Ectodermal cell (in vitro differentiated cells): ENCODE data around the gene PNPLA5.
"Not testable (repeated sequence)": the region's sequence is repeated elsewhere in the genome, so short reads cannot be mapped to it uniquely, and the experiment has no call there.

ENCODE experiments used
- H3K27ac ChIP-seq: 2 replicates; pipeline ENCODE4 v1.7.0; 2013; ENCODE audit warnings: mild to moderate bottlenecking, low read depth, low read length; ENCODE audit not compliant: insufficient read depth, poor library complexity, severe bottlenecking
- H3K27me3 ChIP-seq: 2 replicates; pipeline ENCODE4 v1.7.0; 2013; ENCODE audit warnings: mild to moderate bottlenecking, low read length; ENCODE audit not compliant: insufficient read depth, control insufficient read depth, poor library complexity, severe bottlenecking
- H3K36me3 ChIP-seq: one replicate; pipeline ENCODE4 v1.7.0; 2013; ENCODE audit warnings: low read length; ENCODE audit not compliant: control insufficient read depth, insufficient read depth
- H3K4me1 ChIP-seq: one replicate; pipeline ENCODE4 v1.7.0; 2013; ENCODE audit warnings: low read length; ENCODE audit not compliant: control insufficient read depth, insufficient read depth
- H3K4me3 ChIP-seq: 2 replicates; pipeline ENCODE4 v1.7.0; 2013; ENCODE audit warnings: low read depth, low read length, control low read depth; ENCODE audit not compliant: insufficient read depth
- H3K9me3 ChIP-seq: 2 replicates; pipeline ENCODE4 v1.7.0; 2013; ENCODE audit warnings: mild to moderate bottlenecking, low read length, moderate library complexity; ENCODE audit not compliant: control insufficient read depth
- WGBS, 2 experiments: methylation state at CpG; one replicate each; pipeline ENCODE4 v1.1.7; 2013; ENCODE audit warnings: missing lambda C conversion rate in 2 of 2; 5-methylcytosine and 5-hydroxymethylcytosine counted together

PNPLA5 gene

GRCh38 chr22:43923191-43923590 is 31.4 kb upstream of the PNPLA5 start:
- Histone ChIP-seq H3K27ac (no peak overlapping the region), H3K4me1 (peaks cover 20% of the 10 kb centered on the region), H3K36me3 (no peaks in the 10 kb centered on the region), H3K9me3 (no peaks in the 10 kb centered on the region), H3K4me3 (peak overlapping the region; percentile 31), H3K27me3 (peaks cover 34% of the 10 kb centered on the region)
- 1 to 2% methylated on average over 11 to 13 of the region's 13 CpGs for WGBS, 2 experiments

GRCh38 chr22:43922123-43922522 is 30.3 kb upstream of the PNPLA5 start:
- Histone ChIP-seq H3K4me3 (no peak overlapping the region), H3K9me3 (no peaks in the 10 kb centered on the region), H3K27ac (no peak overlapping the region), H3K36me3 (no peaks in the 10 kb centered on the region), H3K27me3 (peaks cover 26% of the 10 kb centered on the region), H3K4me1 (peaks cover 20% of the 10 kb centered on the region)
- 88% methylated on average over 3 of the region's 3 CpGs for WGBS, 2 experiments

- Histone ChIP-seq H3K4me3 (no peak overlapping the region), H3K27me3 (peaks cover 21% of the 10 kb centered on the region), H3K9me3 (no peaks in the 10 kb centered on the region), H3K4me1 (peaks cover 20% of the 10 kb centered on the region), H3K27ac (no peak overlapping the region), H3K36me3 (no peaks in the 10 kb centered on the region)
- 89 to 90% methylated on average over 4 of the region's 4 CpGs for WGBS, 2 experiments
Observed at GRCh38 chr22:43921370-43921769, 29.6 kb upstream of the PNPLA5 start.

- Histone ChIP-seq H3K4me3 (no peak overlapping the region), H3K4me1 (peaks cover 9% of the 10 kb centered on the region)
Observed at GRCh38 chr22:43919106-43919973, 27.5 kb upstream of the PNPLA5 start.

GRCh38 chr22:43917521-43917920 is 25.7 kb upstream of the PNPLA5 start:
- peaks cover 13% of the 10 kb centered on the region for H3K27me3 ChIP-seq

More at GRCh38 chr22:43919106-43919973, 27.5 kb upstream of the PNPLA5 start:
- H3K27ac ChIP-seq: no peak overlapping the region
- H3K9me3 ChIP-seq: no peaks in the 10 kb centered on the region
- 92 to 95% methylated on average over 16 of the region's 16 CpGs for WGBS, 2 experiments
- no peaks in the 10 kb centered on the region for H3K36me3 ChIP-seq
- H3K27me3 ChIP-seq: peaks cover 18% of the 10 kb centered on the region

GRCh38 chr22:43911351-43911750 is 19.5 kb upstream of the PNPLA5 start:
- Histone ChIP-seq H3K27me3 (no peaks in the 10 kb centered on the region), H3K36me3 (no peaks in the 10 kb centered on the region), H3K4me1 (peaks cover 4% of the 10 kb centered on the region), H3K4me3 (no peak overlapping the region), H3K27ac (no peak overlapping the region), H3K9me3 (no peaks in the 10 kb centered on the region)
- 63 to 71% methylated on average over 4 of the region's 4 CpGs for WGBS, 2 experiments

More at GRCh38 chr22:43917521-43917920, 25.7 kb upstream of the PNPLA5 start:
- Histone ChIP-seq H3K36me3 (no peaks in the 10 kb centered on the region), H3K27ac (no peak overlapping the region), H3K4me1 (peaks cover 3% of the 10 kb centered on the region), H3K9me3 (no peaks in the 10 kb centered on the region), H3K4me3 (no peak overlapping the region)
- WGBS, 2 experiments: 89 to 95% methylated on average over 6 of the region's 6 CpGs

GRCh38 chr22:43910178-43910695 is 18.4 kb upstream of the PNPLA5 start:
- Histone ChIP-seq H3K4me3 (no peak overlapping the region), H3K27ac (no peak overlapping the region), H3K9me3 (no peaks in the 10 kb centered on the region), H3K36me3 (no peaks in the 10 kb centered on the region), H3K27me3 (no peaks in the 10 kb centered on the region), H3K4me1 (peaks cover 4% of the 10 kb centered on the region)
- WGBS, 2 experiments: 67 to 72% methylated on average over 6 of the region's 6 CpGs

- H3K27ac ChIP-seq: no peak overlapping the region
- no peaks in the 10 kb centered on the region for H3K27me3 ChIP-seq
- WGBS, 2 experiments: 88 to 92% methylated on average over 1 of the region's 1 CpG
- H3K36me3 ChIP-seq: no peaks in the 10 kb centered on the region
- no peaks in the 10 kb centered on the region for H3K9me3 ChIP-seq
- H3K4me1 ChIP-seq: peaks cover 4% of the 10 kb centered on the region
- H3K4me3 ChIP-seq: no peak overlapping the region
Observed at GRCh38 chr22:43909708-43910107, 17.9 kb upstream of the PNPLA5 start.

GRCh38 chr22:43905681-43906080 is 13.9 kb upstream of the PNPLA5 start:
- no peak overlapping the region for H3K4me3 ChIP-seq
- no peaks in the 10 kb centered on the region for H3K27me3 ChIP-seq
- H3K4me1 ChIP-seq: no peaks in the 10 kb centered on the region
- no peaks in the 10 kb centered on the region for H3K9me3 ChIP-seq
- WGBS, 2 experiments: 87 to 89% methylated on average over 6 to 7 of the region's 7 CpGs
- H3K27ac ChIP-seq: no peak overlapping the region
- H3K36me3 ChIP-seq: no peaks in the 10 kb centered on the region

GRCh38 chr22:43904412-43904811 is 12.6 kb upstream of the PNPLA5 start:
- 42 to 55% methylated on average over 8 to 11 of the region's 12 CpGs for WGBS, 2 experiments
- not testable (repeated sequence) for H3K27me3 ChIP-seq, H3K4me3 ChIP-seq, H3K9me3 ChIP-seq, H3K4me1 ChIP-seq, H3K36me3 ChIP-seq, H3K27ac ChIP-seq
